K562 (cell line): ENCODE data around the gene HLA-E. TPM values are rescaled to one million over a fixed set of nuclear protein-coding genes. Genes with fewer than 3 reads are reported as not detected.

Source experiments
- CHD4 ChIP-seq: fragments of 200-600 bp; sonication (generic); IDR thresholded peaks from 3 replicates; pipeline ENCODE4 v1.6.1; 2012; ENCODE audit warnings: low read depth, mild to moderate bottlenecking, mixed read lengths, low read length, inconsistent platforms; ENCODE audit not compliant: insufficient read depth, insufficient replicate concordance, poor library complexity, severe bottlenecking
- COPS2 ChIP-seq: fragments of 450-650 bp; conservative IDR thresholded peaks from 2 replicates; pipeline ENCODE4 v1.6.1; 2016; ENCODE audit warnings: mild to moderate bottlenecking, moderate library complexity
- CSDE1 ChIP-seq, 2 experiments: fragments of 450-650 bp; IDR thresholded peaks; 2 replicates each; pipeline ENCODE4 v1.6.1; 2016; ENCODE audit warnings: mild to moderate bottlenecking in 1 of 2
- HDAC3 ChIP-seq: fragments of 450-650 bp; IDR thresholded peaks from 2 replicates; pipeline ENCODE4 v1.6.1; 2018; ENCODE audit warnings: borderline replicate concordance, mild to moderate bottlenecking, moderate library complexity; ENCODE audit not compliant: partially characterized antibody
- KAT7 ChIP-seq: sonication (generic); formaldehyde crosslinking; IDR thresholded peaks from 2 replicates; pipeline ENCODE4 v1.8.0; 2022; ENCODE audit warnings: missing genetic modification reagents, mild to moderate bottlenecking, borderline replicate concordance
- KLF13 ChIP-seq: fragments of 450-650 bp; IDR thresholded peaks from 2 replicates; pipeline ENCODE4 v1.6.1; 2016; ENCODE audit warnings: missing genetic modification characterization, low read depth, mild to moderate bottlenecking, missing compliant biosample characterization, moderate library complexity, borderline replicate concordance
- LCOR ChIP-seq: sonication (generic); formaldehyde crosslinking; IDR thresholded peaks from 2 replicates; pipeline ENCODE4 v1.8.0; 2022; ENCODE audit warnings: mild to moderate bottlenecking, missing genetic modification reagents
- MBD2 ChIP-seq: sonication (generic); IDR thresholded peaks from 2 replicates; pipeline ENCODE4 v1.6.1; 2016; ENCODE audit warnings: low read depth, borderline replicate concordance
- MYC ChIP-seq, 2 experiments: fragments of 250-450 bp in 1 of 2; sonication (Bioruptor Pico) in 1 of 2; IDR thresholded peaks; 2 replicates each; pipeline versions ENCODE4 v1.5.1 to v1.6.1; 2012 to 2021; ENCODE audit warnings: low read depth in 2 of 2, borderline replicate concordance in 1 of 2, improper control_type of control experiment in 1 of 2, low read length in 1 of 2, mild to moderate bottlenecking in 1 of 2, moderate library complexity in 1 of 2
- POLR2AphosphoS2 ChIP-seq: IDR thresholded peaks from 2 replicates; pipeline ENCODE4 v1.6.1; 2012; ENCODE audit warnings: low read length, improper control_type of control experiment
- RAD21 ChIP-seq, 2 experiments: fragments of 250-450 bp in 1 of 2; fragments of 450-650 bp in 1 of 2; sonication (Bioruptor Pico) in 1 of 2; formaldehyde crosslinking in 1 of 2; IDR thresholded peaks in 1 of 2; conservative IDR thresholded peaks in 1 of 2; 2 replicates each; pipeline versions ENCODE4 v1.4.0 to v1.8.0; 2020 to 2022; ENCODE audit warnings: mild to moderate bottlenecking in 2 of 2, moderate library complexity in 1 of 2
- RBM22 ChIP-seq: fragments of 200-400 bp; formaldehyde crosslinking; IDR thresholded peaks from 2 replicates; pipeline ENCODE4 v1.6.1; 2018; ENCODE audit warnings: low read length, low read depth; ENCODE audit not compliant: poor library complexity, severe bottlenecking
- SIN3A ChIP-seq, 2 experiments: fragments of 150-350 bp in 1 of 2; IDR thresholded peaks; 2 replicates each; pipeline ENCODE4 v1.6.1; 2011 to 2016; ENCODE audit warnings: borderline replicate concordance in 2 of 2, low read depth in 2 of 2, low read length in 2 of 2, mild to moderate bottlenecking in 2 of 2, moderate library complexity in 2 of 2; ENCODE audit not compliant: control insufficient read depth in 1 of 2
- STAG1 ChIP-seq: sonication (generic); formaldehyde crosslinking; IDR thresholded peaks from 2 replicates; pipeline ENCODE4 v1.5.0; 2020; ENCODE audit warnings: missing genetic modification reagents, borderline replicate concordance
- TBP ChIP-seq: optimal IDR thresholded peaks from 2 replicates; pipeline ENCODE3; 2011; ENCODE audit warnings: low read depth, low read length, improper control_type of control experiment
- ZNF232 ChIP-seq: sonication (generic); formaldehyde crosslinking; IDR thresholded peaks from 2 replicates; pipeline ENCODE4 v1.8.0; 2022; ENCODE audit warnings: mild to moderate bottlenecking, missing genetic modification reagents
- ZNF583 ChIP-seq: fragments of 250-450 bp; sonication (Bioruptor Pico); IDR thresholded peaks from 2 replicates; pipeline ENCODE4 v1.4.0; 2020
- ZNF586 ChIP-seq: fragments of 450-650 bp; formaldehyde crosslinking; conservative IDR thresholded peaks from 2 replicates; pipeline ENCODE4 v1.4.0; 2020; ENCODE audit warnings: mild to moderate bottlenecking, moderate library complexity
- ZNF76 ChIP-seq: fragments of 250-450 bp; sonication (Bioruptor Pico); IDR thresholded peaks from 2 replicates; pipeline ENCODE4 v1.4.0; 2020; ENCODE audit warnings: mild to moderate bottlenecking, moderate library complexity, borderline replicate concordance
- polyA plus RNA-seq, 8 experiments: library from polyadenylated mRNA; depleted of rRNA in 4 of 8; stranded (reverse) in 5 of 8; unstranded in 3 of 8; fragments of >200 nt; fragmentation: Nextera tagmentation in 2 of 8; fragmentation: Illumina TruSeq in 1 of 8; extraction: Ambion mirVana in 2 of 8; extraction: Trizol in 1 of 8; gene quantifications; 2 replicates each; pipeline versions ENCODE4 v1.2.1 to v1.2.3, GENCODE V29; 2011 to 2014; ENCODE audit warnings: inconsistent platforms in 1 of 8, missing spikeins in 1 of 8
- total RNA-seq, 7 experiments: library from RNA; depleted of rRNA in 6 of 7; stranded (reverse); fragments of >200 nt in 6 of 7; fragmentation: Illumina TruSeq in 2 of 7; extraction: Trizol in 2 of 7; gene quantifications; 2 replicates each; pipeline versions ENCODE4 v1.2.1 to v1.2.3, GENCODE V29; 2011 to 2021; ENCODE audit warnings: low replicate concordance in 1 of 7
- TF ChIP-seq, protein P1 (sequence below), 2 experiments: fragments of 200-800 bp in 1 of 2; sonication (Bioruptor generic) in 1 of 2; sonication (generic) in 1 of 2; formaldehyde crosslinking in 1 of 2; IDR thresholded peaks in 1 of 2; conservative IDR thresholded peaks in 1 of 2; 2 replicates each; pipeline versions ENCODE4 v1.5.0 to v1.6.1; 2016 to 2020; ENCODE audit warnings: missing compliant biosample characterization in 1 of 2, missing genetic modification characterization in 1 of 2, missing genetic modification reagents in 1 of 2
- TF ChIP-seq, protein P2 (sequence below), 2 experiments: IDR thresholded peaks in 1 of 2; conservative IDR thresholded peaks in 1 of 2; 2 replicates each; pipeline ENCODE4 v1.6.1; 2016; ENCODE audit warnings: low read depth in 2 of 2, mild to moderate bottlenecking in 1 of 2, missing compliant biosample characterization in 1 of 2, missing genetic modification characterization in 1 of 2, moderate library complexity in 1 of 2

HLA-E gene
- total and polyA plus RNA-seq, 9 of the 15 experiments (the other 6 are each of a cell fraction or from before 2014, with no cell fraction given): 3.2 to 39.9 (median 26.8) TPM

DNA sequence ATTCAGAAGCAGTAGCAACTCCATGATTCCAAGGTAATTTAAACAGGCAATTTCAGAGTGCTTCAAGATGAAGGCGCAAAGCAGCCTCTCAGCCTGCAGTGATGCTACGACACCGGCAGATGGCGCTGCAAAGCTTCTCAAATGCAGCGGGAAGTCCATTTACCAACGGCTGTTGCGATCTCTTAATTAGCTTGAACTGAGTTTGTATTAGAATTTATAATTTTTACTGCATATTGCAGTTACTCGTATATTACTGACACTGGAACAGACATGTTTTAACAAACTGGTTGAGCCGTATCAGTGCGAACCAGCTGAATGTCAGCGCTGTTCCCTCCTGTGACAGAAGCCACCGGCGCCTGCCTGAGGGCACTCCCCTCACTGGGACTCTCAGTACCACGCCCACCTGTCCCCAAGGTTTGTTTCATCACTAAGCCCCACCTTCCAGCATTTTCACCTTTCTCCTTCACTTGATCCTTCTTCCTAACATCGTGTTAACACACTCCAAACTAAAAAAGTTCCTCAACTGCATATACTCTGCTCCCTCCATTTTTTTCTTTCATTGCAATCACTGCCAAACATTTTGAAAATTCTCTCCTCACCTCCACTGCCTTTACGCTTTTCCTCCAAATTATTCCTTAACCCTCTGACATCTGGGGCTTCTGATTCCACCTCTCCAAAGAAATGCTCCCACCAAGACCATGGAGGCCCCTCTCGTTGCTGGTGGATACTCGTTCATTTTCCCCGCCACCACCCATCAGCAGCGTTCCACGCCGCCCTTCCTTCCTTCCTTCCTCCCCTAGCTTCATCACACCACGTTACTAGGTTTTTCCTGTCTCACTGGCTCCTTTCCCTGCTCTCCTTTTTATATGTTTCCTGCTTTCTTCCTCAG lies 52.5 kb downstream of the HLA-E start (continued):
- TF ChIP-seq, protein P1, sequence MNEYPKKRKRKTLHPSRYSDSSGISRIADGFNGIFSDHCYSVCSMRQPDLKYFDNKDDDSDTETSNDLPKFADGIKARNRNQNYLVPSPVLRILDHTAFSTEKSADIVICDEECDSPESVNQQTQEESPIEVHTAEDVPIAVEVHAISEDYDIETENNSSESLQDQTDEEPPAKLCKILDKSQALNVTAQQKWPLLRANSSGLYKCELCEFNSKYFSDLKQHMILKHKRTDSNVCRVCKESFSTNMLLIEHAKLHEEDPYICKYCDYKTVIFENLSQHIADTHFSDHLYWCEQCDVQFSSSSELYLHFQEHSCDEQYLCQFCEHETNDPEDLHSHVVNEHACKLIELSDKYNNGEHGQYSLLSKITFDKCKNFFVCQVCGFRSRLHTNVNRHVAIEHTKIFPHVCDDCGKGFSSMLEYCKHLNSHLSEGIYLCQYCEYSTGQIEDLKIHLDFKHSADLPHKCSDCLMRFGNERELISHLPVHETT (CRISPR knock-in tag; conservative IDR thresholded peaks at IDR 0.05 in 1 of 2, IDR thresholded peaks at IDR 0.05 in 1 of 2): 0 out of 4 replicates have a peak, but pooled peaks of 1 of the 2 experiments have one; percentile 51
- no peak for TF ChIP-seq CSDE1 (IDR thresholded peaks at IDR 0.05)
- TF ChIP-seq ZNF232: no peak
- peak; percentile 31 for TF ChIP-seq HDAC3
- TF ChIP-seq LCOR: peak; percentile 65; the same call in 1 of the 2 replicates
- TF ChIP-seq ZNF76 (CRISPR knock-in tag): no peak
- peak; percentile 71 to 72; a peak in 2 of 4 replicates for TF ChIP-seq SIN3A (IDR thresholded peaks at IDR 0.05; ENCODE audit: borderline replicate concordance in 2 of 2, control insufficient read depth in 1 of 2, low read depth in 2 of 2, low read length in 2 of 2)
- TF ChIP-seq ZNF586 (CRISPR knock-in tag): no peak
- no peak for TF ChIP-seq TBP
- no peak for TF ChIP-seq KAT7 (CRISPR knock-in tag)
- TF ChIP-seq KLF13 (tag): peak; percentile 78; the same call in 1 of the 2 replicates
- TF ChIP-seq COPS2: no peak
- TF ChIP-seq POLR2AphosphoS2: no peak
- TF ChIP-seq STAG1 (CRISPR knock-in tag): peak; percentile 41; the same call in 1 of the 2 replicates
- TF ChIP-seq ZNF583: no peak
- TF ChIP-seq, protein P2, sequence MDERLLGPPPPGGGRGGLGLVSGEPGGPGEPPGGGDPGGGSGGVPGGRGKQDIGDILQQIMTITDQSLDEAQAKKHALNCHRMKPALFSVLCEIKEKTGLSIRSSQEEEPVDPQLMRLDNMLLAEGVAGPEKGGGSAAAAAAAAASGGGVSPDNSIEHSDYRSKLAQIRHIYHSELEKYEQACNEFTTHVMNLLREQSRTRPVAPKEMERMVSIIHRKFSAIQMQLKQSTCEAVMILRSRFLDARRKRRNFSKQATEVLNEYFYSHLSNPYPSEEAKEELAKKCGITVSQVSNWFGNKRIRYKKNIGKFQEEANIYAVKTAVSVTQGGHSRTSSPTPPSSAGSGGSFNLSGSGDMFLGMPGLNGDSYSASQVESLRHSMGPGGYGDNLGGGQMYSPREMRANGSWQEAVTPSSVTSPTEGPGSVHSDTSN (CRISPR knock-in tag; IDR thresholded peaks at IDR 0.05; ENCODE audit: low read depth): no peak
- TF ChIP-seq, protein P2 (tag; conservative IDR thresholded peaks at IDR 0.05; ENCODE audit: low read depth): no peak
- TF ChIP-seq RBM22: no peak
- peak; percentile 87 to 91 for TF ChIP-seq RAD21 (CRISPR knock-in tag; conservative IDR thresholded peaks at IDR 0.05 in 1 of 2, IDR thresholded peaks at IDR 0.05 in 1 of 2)
- no peak for TF ChIP-seq CHD4
- peak; percentile 21; the same call in 1 of the 2 replicates for TF ChIP-seq MYC (IDR thresholded peaks at IDR 0.05; ENCODE audit: low read depth, low read length)
- no peak for TF ChIP-seq MYC (CRISPR knock-in tag; IDR thresholded peaks at IDR 0.05; ENCODE audit: borderline replicate concordance, low read depth)
- no peak for TF ChIP-seq MBD2
